Right forelimb (tissue), 1 donor: ENCODE measurements around the gene PRSS36.
A peak's percentile ranks its signal among the peaks of the same experiment; 100 is the strongest.

Experiments used
- DNase-seq: peaks from one replicate; pipeline ENCODE4 v3.0.0-alpha.2; 2018

Gene PRSS36

GRCh38 chr16:31094424-31095120, 55.3 kb downstream of the PRSS36 start, which contains the start of gene VKORC1:
Gene VKORC1 (minus strand): TSS chr16:31094797. CDS start chr16:31094729, 68 bp downstream.
- DNase-seq, result peak; percentile 93

- peak; percentile 50 for DNase-seq
Measured at GRCh38 chr16:31094088-31094423, 55.8 kb downstream of the PRSS36 start.

- DNase-seq, result peak; percentile 49
Measured at GRCh38 chr16:31093132-31093703, 56.6 kb downstream of the PRSS36 start.

- no peak for DNase-seq
Measured at GRCh38 chr16:31092330-31092729, 57.5 kb downstream of the PRSS36 start.

- DNase-seq, result no peak
Measured at GRCh38 chr16:31090540-31090939, 59.3 kb downstream of the PRSS36 start.

- no peak for DNase-seq
Measured at GRCh38 chr16:31089199-31089598, 60.7 kb downstream of the PRSS36 start.
